ENCODE data around the gene CCDC60. TPM values are rescaled to one million over a fixed set of nuclear protein-coding genes. Genes with fewer than 3 reads are reported as not detected.

CCDC60 gene
- total and polyA plus RNA-seq, 10 of the 15 experiments (the other 5 are each of a cell fraction or from before 2014, with no cell fraction given): 0.19 TPM; not detected in 9

GRCh38 chr12:119417440-119417839 lies 82.9 kb downstream of the CCDC60 start (continued):
- TF ChIP-seq CUX1 (IDR thresholded peaks at IDR 0.05; ENCODE audit: insufficient replicate concordance, low read depth, low read length): no peak
- no peak for TF ChIP-seq STAT1 (conservative IDR thresholded peaks at IDR 0.05)
- TF ChIP-seq ZSCAN29 (IDR thresholded peaks at IDR 0.05): no peak
- TF ChIP-seq IRF4 (IDR thresholded peaks at IDR 0.05; ENCODE audit: low read depth, low read length): no peak
- no peak for TF ChIP-seq ETV6 (conservative IDR thresholded peaks at IDR 0.05 in 1 of 2, IDR thresholded peaks at IDR 0.05 in 1 of 2; ENCODE audit: borderline replicate concordance in 1 of 2, low read depth in 1 of 2)

GRCh38 chr12:119419381-119419780 lies 84.9 kb downstream of the CCDC60 start:
- H3K4me2 ChIP-seq (ENCODE audit: control insufficient read depth, insufficient read depth): no peak overlapping the region
- no peak overlapping the region for H3K4me3 ChIP-seq
- H4K20me1 ChIP-seq (ENCODE audit: control insufficient read depth, insufficient read depth): no peaks in the 10 kb centered on the region
- in situ Hi-C loops (cut with MboI): loop anchor here (10.0 kb wide), 1 partner anchor 1015 kb away; no protein-coding TSS in a partner anchor
- no peaks in the 10 kb centered on the region for H3K9me3 ChIP-seq (replicated peaks; ENCODE audit: control insufficient read depth, insufficient read depth, low read length)
- H3K4me1 ChIP-seq (ENCODE audit: control insufficient read depth, insufficient read depth, low read length): no peaks in the 10 kb centered on the region
- POLR2A ChIA-PET: no interaction called here
- CTCF ChIA-PET: no interaction called here
- intact Hi-C loops (cut with micrococcal nuclease; ENCODE audit: unreplicated experiment): loop anchor here (10.0 kb wide), 1 partner anchor 1015 kb away; no protein-coding TSS in a partner anchor
- SMC1A ChIA-PET (ENCODE audit: uncharacterized antibody, unreplicated experiment): no interaction called here
- no TSS peak for BruUV-seq (replicated peaks)
- ATAC-seq (no peak), DNase-seq (ENCODE audit: low read depth, low spot score) (no peak), FAIRE-seq (no peak)
- no peaks in the 10 kb centered on the region for H3K79me2 ChIP-seq (ENCODE audit: control insufficient read depth, insufficient read depth, low read length)
- no peak overlapping the region for H3K27ac ChIP-seq (ENCODE audit: control insufficient read depth, insufficient read depth)
- H3K36me3 ChIP-seq (ENCODE audit: control insufficient read depth in 2 of 2, insufficient read depth in 2 of 2, low read length in 1 of 2): no peaks in the 10 kb centered on the region
- 53% methylated on average over 6 of the region's 6 CpGs for WGBS (ENCODE audit: insufficient coverage, insufficient replicate concordance, low lambda C conversion rate, missing lambda C conversion rate)
- no peak overlapping the region for H3K9ac ChIP-seq (ENCODE audit: control insufficient read depth, insufficient read depth, low read length)
- RAD21 ChIA-PET (ENCODE audit: unreplicated experiment): no interaction called here
- no peaks in the 10 kb centered on the region; a peak in 1 of 4 replicates for H3K27me3 ChIP-seq (replicated peaks in 1 of 2; ENCODE audit: control insufficient read depth in 2 of 2, insufficient read depth in 2 of 2, low read length in 1 of 2)
- H2AFZ ChIP-seq (ENCODE audit: control insufficient read depth, low read depth, low read length): no peak overlapping the region
- TF ChIP-seq BACH1 (IDR thresholded peaks at IDR 0.05; ENCODE audit: borderline replicate concordance) (no peak), SIN3A (IDR thresholded peaks at IDR 0.05; ENCODE audit: low read depth, low read length) (no peak), NKRF (conservative IDR thresholded peaks at IDR 0.05) (no peak), NR2C1 (IDR thresholded peaks at IDR 0.05) (no peak), IRF4 (IDR thresholded peaks at IDR 0.05; ENCODE audit: low read depth, low read length) (no peak), NBN (IDR thresholded peaks at IDR 0.05) (no peak), MTA2 (IDR thresholded peaks at IDR 0.05; ENCODE audit: low read depth) (no peak)
- TF ChIP-seq, protein P1, sequence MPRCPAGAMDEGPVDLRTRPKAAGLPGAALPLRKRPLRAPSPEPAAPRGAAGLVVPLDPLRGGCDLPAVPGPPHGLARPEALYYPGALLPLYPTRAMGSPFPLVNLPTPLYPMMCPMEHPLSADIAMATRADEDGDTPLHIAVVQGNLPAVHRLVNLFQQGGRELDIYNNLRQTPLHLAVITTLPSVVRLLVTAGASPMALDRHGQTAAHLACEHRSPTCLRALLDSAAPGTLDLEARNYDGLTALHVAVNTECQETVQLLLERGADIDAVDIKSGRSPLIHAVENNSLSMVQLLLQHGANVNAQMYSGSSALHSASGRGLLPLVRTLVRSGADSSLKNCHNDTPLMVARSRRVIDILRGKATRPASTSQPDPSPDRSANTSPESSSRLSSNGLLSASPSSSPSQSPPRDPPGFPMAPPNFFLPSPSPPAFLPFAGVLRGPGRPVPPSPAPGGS (IDR thresholded peaks at IDR 0.05; ENCODE audit: borderline replicate concordance, insufficient read depth, low read depth, low read length, poor library complexity, severe bottlenecking): no peak

All from GM12878 (cell line).